Natural killer cell (primary cell): ENCODE data around the gene IFT22. TPM values are rescaled to one million over a fixed set of nuclear protein-coding genes. Genes with fewer than 3 reads are reported as not detected.

Experiments
- ATAC-seq, 3 donors: fragments of 150-1000 bp in 2 of 3; fragments of 200-7000 bp in 1 of 3; cut with Tn5 transposase; 1 replicate in 1 of 3; 2 replicates in 2 of 3; pipeline ENCODE4 v1.10.0; 2021; ENCODE audit warnings: mild to moderate bottlenecking in 2 of 3, moderate library complexity in 2 of 3
- DNase-seq, 2 donors: peaks; one replicate each; pipeline versions ENCODE4 v3.0.0 to v3.0.0-alpha.2; 2013 to 2021; ENCODE audit warnings: mixed read lengths in 1 of 2
- H3K27ac ChIP-seq: one replicate; pipeline ENCODE4 v1.5.1; 2013; ENCODE audit warnings: mild to moderate bottlenecking, low read length
- H3K27me3 ChIP-seq: one replicate; pipeline ENCODE4 v1.6.1; 2013; ENCODE audit warnings: low read length; ENCODE audit not compliant: control insufficient read depth, insufficient read depth
- H3K36me3 ChIP-seq: one replicate; pipeline ENCODE4 v1.6.1; 2013; ENCODE audit warnings: low read length; ENCODE audit not compliant: control insufficient read depth, insufficient read depth
- H3K4me1 ChIP-seq: one replicate; pipeline ENCODE4 v1.6.1; 2013; ENCODE audit warnings: low read length; ENCODE audit not compliant: control insufficient read depth, insufficient read depth
- H3K4me3 ChIP-seq: one replicate; pipeline ENCODE4 v1.5.1; 2013; ENCODE audit warnings: low read length
- H3K9me3 ChIP-seq: one replicate; pipeline ENCODE4 v1.6.1; 2013; ENCODE audit warnings: low read length; ENCODE audit not compliant: control insufficient read depth, insufficient read depth
- H3K27ac Mint-ChIP-seq, 2 donors: one replicate each; pipeline ENCODE4 v1.8.0; 2022; ENCODE audit warnings: mild to moderate bottlenecking in 2 of 2, mixed read lengths in 2 of 2, moderate library complexity in 1 of 2
- H3K27me3 Mint-ChIP-seq, 2 donors: one replicate each; pipeline ENCODE4 v1.8.0; 2022; ENCODE audit warnings: low read depth in 2 of 2, mixed read lengths in 2 of 2
- H3K36me3 Mint-ChIP-seq: one replicate; pipeline ENCODE4 v1.8.0; 2022; ENCODE audit warnings: mixed read lengths
- H3K4me1 Mint-ChIP-seq, 2 donors: one replicate each; pipeline ENCODE4 v1.8.0; 2022; ENCODE audit warnings: mixed read lengths in 2 of 2
- H3K4me3 Mint-ChIP-seq: one replicate; pipeline ENCODE4 v1.8.0; 2022; ENCODE audit warnings: mild to moderate bottlenecking, moderate library complexity, mixed read lengths
- H3K9me3 Mint-ChIP-seq, 2 donors: one replicate each; pipeline ENCODE4 v1.8.0; 2022; ENCODE audit warnings: mixed read lengths in 2 of 2
- WGBS: methylation state at CpG from one replicate; pipeline ENCODE4 v1.1.7; 2013; ENCODE audit warnings: missing lambda C conversion rate; ENCODE audit not compliant: insufficient coverage; 5-methylcytosine and 5-hydroxymethylcytosine counted together
- intact Hi-C: fragments of 100-400 bp; cut with micrococcal nuclease; formaldehyde crosslinking; loops from one replicate; pipeline ENCODE4 v1.14.2; 2022
- total RNA-seq, 4 donors: library from RNA; stranded (reverse); fragments of 120-200 nt in 1 of 4; gene quantifications; one replicate each; pipeline versions ENCODE4 v1.2.3 to v1.2.4, GENCODE V29; 2013 to 2022
- TF ChIP-seq, protein P1 (sequence below): fragments of 200-600 bp; IDR thresholded peaks from one replicate; pipeline ENCODE4 v1.8.0; 2022; ENCODE audit warnings: antibody characterized with exemption

Gene IFT22
- total RNA-seq, 3 donors from 2014 or later (not counting 1 experiment from before 2014, with no cell fraction given) = 2.9 to 3.8 (median 3.7) TPM

DNA sequence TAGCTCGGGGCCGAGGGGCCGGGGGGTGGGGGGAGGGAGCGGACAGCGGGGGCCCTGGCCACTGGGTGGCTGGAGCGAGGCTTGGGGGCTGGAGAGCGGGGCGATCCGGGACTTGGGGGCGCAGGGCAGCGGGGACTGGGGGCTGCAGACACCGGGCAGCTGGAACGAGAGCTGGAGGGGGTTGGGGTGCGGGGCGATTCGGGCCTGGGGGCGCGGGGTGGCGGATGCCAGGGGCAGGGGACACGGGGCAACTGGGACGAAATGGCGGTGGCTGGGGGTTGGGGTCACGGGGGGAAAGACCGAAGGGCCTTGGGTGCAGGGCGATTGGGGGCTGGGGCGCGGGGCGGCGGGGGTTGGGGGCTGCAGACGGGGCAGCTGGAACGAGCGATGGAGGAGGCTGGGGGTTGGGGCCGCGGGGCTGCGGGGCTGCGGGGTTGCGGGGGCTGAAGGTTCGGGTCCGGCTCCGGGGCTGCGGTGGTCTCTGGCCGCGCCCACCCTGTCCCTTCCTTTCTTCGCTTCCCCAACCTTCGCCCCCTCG, 41.7 kb upstream of the IFT22 start:
- DNase-seq (no peak), ATAC-seq (no peak)
- H3K4me1 ChIP-seq = peaks cover 9% of the 10 kb centered on the region
- Mint-ChIP-seq H3K27me3 (peaks cover 19 to 24% of the 10 kb centered on the region in 2 donors), H3K27ac (no peak overlapping the region), H3K36me3 (no peaks in the 10 kb centered on the region), H3K4me3 (no peak overlapping the region), H3K9me3 (no peaks in the 10 kb centered on the region), H3K4me1 (peaks cover 0 to 5% of the 10 kb centered on the region in 2 donors)
- H3K27me3 ChIP-seq = peaks cover 9% of the 10 kb centered on the region
- H3K36me3 ChIP-seq = no peaks in the 10 kb centered on the region
- intact Hi-C loops = loop anchor here (10.0 kb wide), 1 partner anchor 172 kb away; no protein-coding TSS in a partner anchor
- peak overlapping the region; percentile 20 for H3K4me3 ChIP-seq
- 1% methylated on average over 43 of the region's 46 CpGs for WGBS
- H3K9me3 ChIP-seq = no peaks in the 10 kb centered on the region
- TF ChIP-seq, protein P1, sequence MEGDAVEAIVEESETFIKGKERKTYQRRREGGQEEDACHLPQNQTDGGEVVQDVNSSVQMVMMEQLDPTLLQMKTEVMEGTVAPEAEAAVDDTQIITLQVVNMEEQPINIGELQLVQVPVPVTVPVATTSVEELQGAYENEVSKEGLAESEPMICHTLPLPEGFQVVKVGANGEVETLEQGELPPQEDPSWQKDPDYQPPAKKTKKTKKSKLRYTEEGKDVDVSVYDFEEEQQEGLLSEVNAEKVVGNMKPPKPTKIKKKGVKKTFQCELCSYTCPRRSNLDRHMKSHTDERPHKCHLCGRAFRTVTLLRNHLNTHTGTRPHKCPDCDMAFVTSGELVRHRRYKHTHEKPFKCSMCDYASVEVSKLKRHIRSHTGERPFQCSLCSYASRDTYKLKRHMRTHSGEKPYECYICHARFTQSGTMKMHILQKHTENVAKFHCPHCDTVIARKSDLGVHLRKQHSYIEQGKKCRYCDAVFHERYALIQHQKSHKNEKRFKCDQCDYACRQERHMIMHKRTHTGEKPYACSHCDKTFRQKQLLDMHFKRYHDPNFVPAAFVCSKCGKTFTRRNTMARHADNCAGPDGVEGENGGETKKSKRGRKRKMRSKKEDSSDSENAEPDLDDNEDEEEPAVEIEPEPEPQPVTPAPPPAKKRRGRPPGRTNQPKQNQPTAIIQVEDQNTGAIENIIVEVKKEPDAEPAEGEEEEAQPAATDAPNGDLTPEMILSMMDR = no peak
- no peak overlapping the region for H3K27ac ChIP-seq

DNA sequence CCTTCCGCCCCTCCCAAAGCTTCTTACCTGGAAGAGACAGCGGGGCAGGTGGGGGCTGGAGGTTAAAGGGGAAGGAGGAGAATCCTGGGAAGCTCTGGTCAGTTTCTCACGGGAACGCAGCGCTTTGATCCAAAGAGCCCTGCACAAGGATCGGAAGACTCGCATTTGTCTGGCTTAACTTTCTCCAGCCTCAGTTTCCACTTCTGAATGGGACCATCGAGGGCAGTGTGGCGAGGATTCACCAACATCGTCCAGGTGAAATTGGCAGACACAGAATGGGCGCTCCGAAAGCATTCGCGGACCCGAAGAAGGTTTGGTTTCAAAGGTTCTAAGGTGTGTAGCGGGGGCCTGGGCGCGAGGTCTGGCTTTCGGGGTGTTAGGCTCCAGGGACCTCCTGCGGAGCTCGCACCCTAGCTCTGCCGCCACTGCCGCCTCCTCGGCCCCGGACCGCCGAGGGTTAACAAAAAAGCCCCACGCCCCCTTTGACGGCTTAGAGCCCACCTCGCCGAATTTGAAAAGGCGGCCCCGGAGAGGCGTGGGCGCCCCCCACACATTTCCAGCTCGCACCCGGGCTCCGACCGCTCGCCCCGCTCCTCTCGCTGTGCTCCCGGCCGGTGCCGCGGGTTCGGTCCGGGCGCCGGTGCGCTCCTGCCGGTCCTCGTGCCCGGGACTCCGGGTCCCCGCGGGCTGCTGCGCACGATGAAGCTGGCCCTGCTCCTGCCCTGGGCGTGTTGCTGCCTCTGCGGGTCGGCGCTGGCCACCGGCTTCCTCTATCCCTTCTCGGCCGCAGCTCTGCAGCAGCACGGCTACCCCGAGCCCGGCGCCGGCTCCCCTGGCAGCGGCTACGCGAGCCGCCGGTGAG, 41.0 kb upstream of the IFT22 start, which contains the start of gene COL26A1:
Gene COL26A1 (plus strand): TSS at position 542 of the 862 bp plus-strand sequence. CDS start 158 bp downstream, at position 700.
- ATAC-seq (peak in 1 of 3 donors; percentile 43), DNase-seq (peak in 1 of 2 donors; percentile 17)
- Histone ChIP-seq H3K9me3 (no peaks in the 10 kb centered on the region), H3K36me3 (no peaks in the 10 kb centered on the region), H3K4me3 (peak within 1 kb of the TSS; percentile 20), H3K27me3 (peaks cover 9% of the 10 kb centered on the region), H3K27ac (no peak within 1 kb of the TSS), H3K4me1 (peaks cover 9% of the 10 kb centered on the region)
- WGBS = 12% methylated on average over 74 of the region's 76 CpGs
- Mint-ChIP-seq H3K27me3 (peaks cover 19% of the 10 kb centered on the region in 2 donors), H3K4me3 (peak within 1 kb of the TSS; percentile 37), H3K36me3 (no peaks in the 10 kb centered on the region), H3K27ac (no peak within 1 kb of the TSS), H3K9me3 (no peaks in the 10 kb centered on the region), H3K4me1 (no peaks in the 10 kb centered on the region)
- TF ChIP-seq, protein P1 = no peak
- intact Hi-C loops = loop anchor here (10.0 kb wide), 1 partner anchor 172 kb away; no protein-coding TSS in a partner anchor

DNA sequence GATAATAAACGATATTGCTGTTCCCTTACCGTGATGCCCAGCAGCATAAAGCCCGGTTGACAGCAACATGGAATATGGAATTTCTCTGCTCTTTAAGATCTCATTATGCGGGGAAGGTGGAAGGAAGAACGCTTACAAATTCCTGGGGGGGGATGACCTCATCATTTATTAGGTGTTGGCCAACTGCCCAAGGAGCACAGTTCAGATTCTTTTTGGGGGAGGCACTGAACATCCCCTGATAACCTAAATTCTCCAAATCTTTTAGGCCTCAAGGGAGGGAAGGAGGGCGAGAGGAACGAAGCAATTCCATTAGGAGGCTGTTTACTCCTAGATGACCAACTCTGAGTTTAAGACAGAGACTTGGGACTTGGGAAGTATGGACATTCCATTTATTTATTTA, 35.8 kb upstream of the IFT22 start:
- ATAC-seq = no peak
- H3K27ac Mint-ChIP-seq = no peak overlapping the region
- H3K27me3 Mint-ChIP-seq = peaks cover 6 to 15% of the 10 kb centered on the region in 2 donors
- no peaks in the 10 kb centered on the region for H3K9me3 Mint-ChIP-seq
- TF ChIP-seq, protein P1 = no peak
- H3K27ac ChIP-seq = no peak overlapping the region
- H3K4me3 Mint-ChIP-seq = no peak overlapping the region
- peaks cover 4% of the 10 kb centered on the region for H3K27me3 ChIP-seq
- H3K36me3 Mint-ChIP-seq = no peaks in the 10 kb centered on the region
- H3K4me1 ChIP-seq = peaks cover under 1% of the 10 kb centered on the region
- no peaks in the 10 kb centered on the region for H3K4me1 Mint-ChIP-seq
- H3K36me3 ChIP-seq = no peaks in the 10 kb centered on the region
- 89% methylated on average over 7 of the region's 7 CpGs for WGBS
- no peak for DNase-seq
- no peaks in the 10 kb centered on the region for H3K9me3 ChIP-seq
- intact Hi-C loops = no loop called here
- H3K4me3 ChIP-seq = no peak overlapping the region
